Activated naive CD8-positive, alpha-beta T cell treated with anti-CD3 and anti-CD28 coated beads, Interleukin-2, amount 50 U/mL, for 16 hours (primary cell): ENCODE results near the gene METAP1.
"Not testable (repeated sequence)": the region's sequence is repeated elsewhere in the genome, so short reads cannot be mapped to it uniquely, and the experiment has no call there.

Experiments used
- DNase-seq: peaks from one replicate; pipeline ENCODE4 v3.0.0-alpha.2; 2020; ENCODE audit warnings: low read depth, low spot score

The METAP1 gene

GRCh38 chr4:98995183-98996055 is at the start of gene METAP1:
Gene METAP1, plus strand, starts transcription at chr4:98995721. Its CDS starts 33 bp downstream, at chr4:98995754.
- DNase-seq: peak; percentile 91

- no peak for DNase-seq
These were observed 49.2 kb upstream of the METAP1 start for GRCh38 chr4:98946359-98946758.

DNA sequence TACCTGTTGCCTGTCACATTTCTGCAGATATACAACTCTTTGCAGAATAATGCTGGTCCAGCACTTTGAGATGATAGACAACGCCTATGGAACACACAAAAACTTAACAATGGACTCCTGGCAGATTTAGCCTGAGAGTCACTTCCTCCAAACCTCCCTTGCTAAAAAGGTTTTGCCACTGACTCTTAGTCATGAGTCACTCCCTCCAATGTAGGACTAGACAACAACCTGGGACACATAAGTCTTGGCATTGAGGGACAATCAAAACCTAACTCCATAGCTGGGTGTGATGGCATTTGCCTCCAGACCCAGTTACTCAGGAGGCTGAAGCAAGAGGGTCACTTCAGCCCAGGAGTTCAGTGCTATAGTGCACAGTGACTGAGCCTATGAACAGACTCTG is 44.6 kb upstream of the METAP1 start:
- DNase-seq: no peak

- DNase-seq: no peak
These were observed 43.8 kb upstream of the METAP1 start for GRCh38 chr4:98951710-98952109.

GRCh38 chr4:98955229-98955628 is 40.3 kb upstream of the METAP1 start:
- DNase-seq: no peak

DNA sequence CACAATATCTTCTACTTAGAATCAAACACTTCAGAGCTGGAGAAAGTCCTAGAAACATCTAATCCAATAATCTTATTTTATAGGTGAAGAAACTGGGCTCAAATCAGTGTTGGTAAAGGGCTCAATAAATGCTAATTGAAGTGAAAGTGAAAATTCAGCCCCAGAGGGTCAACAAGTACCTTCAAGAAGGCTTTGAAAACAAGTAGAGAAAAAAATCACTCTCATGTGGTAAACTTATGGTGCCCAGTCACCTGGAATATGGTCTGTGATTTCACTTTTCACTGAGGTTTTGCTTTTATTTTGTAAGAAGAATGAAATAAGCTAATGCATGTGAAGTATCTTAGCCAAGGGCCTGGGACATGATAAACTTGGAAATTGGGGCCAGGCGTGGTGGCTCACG is 37.5 kb upstream of the METAP1 start:
- DNase-seq: no peak

GRCh38 chr4:98959411-98959810 is 36.1 kb upstream of the METAP1 start:
- DNase-seq: no peak

- no peak for DNase-seq
These were observed 33.8 kb upstream of the METAP1 start for GRCh38 chr4:98961770-98962169.

DNA sequence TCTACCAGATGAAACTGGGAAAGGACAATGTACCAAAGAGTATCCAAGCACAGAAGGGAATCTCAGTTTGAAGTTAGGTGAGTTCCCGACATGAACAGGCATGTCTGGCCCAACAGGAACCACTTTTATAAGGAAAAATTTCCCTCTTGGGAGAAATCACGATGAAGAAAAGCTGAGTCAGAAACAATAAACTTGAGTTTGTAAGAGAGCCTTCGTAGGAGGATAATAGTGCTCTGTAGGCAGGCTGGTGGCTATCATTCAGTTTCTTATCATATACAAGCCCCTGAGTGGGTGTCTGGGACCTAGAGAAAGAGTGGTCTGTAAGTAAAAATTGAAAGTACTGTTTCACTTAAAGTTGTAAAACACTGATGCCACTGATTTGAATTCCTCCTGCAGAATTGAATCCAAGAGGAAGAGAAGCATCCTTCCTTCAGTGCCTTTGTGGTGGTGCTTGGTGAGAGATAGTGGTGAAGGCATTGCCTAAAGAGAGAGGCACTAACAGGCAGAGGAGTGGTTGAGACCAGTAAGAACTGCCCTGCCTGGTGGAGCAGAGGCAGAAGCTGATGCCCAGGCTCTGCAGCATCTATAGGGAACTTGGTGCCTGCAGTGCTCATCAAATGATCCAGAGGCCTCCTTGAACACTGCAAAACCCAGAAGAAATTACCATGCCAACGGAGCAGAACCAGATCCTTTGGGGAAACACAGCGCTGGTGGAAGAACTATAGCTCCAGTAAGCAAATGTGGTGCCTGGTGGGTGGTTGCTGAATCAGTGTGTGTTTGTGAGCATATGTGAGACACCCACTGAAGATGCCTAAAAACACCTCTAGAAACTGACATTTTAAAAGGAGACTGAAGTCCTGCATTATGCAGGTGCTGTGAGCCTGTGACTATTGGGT is 31.7 kb upstream of the METAP1 start:
- DNase-seq: no peak

GRCh38 chr4:98966926-98967325 is 28.6 kb upstream of the METAP1 start:
- DNase-seq: no peak

DNA sequence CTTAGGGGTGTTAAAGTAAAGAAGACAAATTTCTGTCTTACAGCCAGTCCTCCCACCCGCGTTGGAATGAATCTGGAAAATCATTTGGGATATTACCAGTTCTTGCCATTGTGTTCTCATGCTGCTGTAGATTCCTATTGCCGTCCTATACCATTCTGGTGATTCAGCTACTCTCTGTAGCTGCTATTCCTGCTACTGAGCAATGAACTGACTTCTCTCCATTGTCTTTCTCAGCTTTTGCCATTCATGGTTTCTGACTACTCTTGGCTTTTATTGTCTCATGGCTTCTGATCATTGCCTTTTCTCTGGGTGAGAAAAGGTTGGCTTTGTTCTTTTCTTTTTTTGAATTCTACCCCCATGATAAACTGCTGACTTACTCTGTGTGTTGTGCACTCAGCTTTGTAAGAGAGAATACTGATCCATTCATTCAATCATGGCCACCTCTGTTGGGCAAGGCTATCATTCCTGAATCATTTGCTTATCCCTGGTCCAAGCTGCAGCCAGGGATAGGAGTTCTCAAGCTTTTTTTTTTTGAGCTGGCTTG is 27.7 kb upstream of the METAP1 start:
- DNase-seq: no peak

DNA sequence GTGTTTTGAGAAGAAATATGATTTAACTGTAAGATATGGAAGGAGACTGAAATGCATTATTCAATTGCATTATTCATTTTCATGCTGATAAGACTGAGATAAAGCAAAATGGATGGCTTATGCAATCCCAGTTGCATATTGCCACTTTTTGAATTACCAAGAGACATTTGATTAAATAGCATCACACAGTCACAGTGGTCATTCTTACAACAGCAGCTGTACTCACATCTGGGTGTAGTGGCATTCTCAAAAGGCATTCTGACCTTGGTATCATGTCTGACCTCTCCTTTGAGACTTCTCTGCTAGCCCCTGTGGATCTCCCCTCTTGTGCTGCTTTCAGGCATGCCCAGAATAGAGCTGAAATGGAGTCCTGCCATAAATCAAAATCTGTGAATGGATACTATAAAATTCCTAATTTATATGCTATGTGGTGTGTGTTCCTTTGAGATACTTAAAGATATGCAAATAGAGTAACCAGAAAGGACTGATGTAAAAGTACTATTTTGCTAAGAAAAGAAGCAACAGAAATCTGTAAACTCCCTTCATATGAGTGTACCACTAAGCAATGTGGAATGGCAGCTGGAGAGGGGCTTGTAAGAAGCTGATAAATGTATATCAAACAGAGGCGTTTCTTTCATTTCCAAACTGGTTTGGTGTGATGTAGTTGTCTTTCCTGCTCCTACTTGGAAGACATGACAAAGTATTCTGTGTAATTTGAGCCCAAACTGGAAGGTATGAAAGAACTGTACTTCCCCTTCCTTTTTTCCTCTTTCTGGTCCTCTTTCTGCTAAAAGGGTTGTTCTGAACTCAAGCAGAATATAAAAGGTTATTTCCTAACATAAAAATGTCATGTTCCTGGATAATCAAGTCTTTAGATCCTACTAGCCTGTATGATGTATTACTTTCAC is 25.4 kb upstream of the METAP1 start:
- DNase-seq: no peak

GRCh38 chr4:98976716-98977115 is 18.8 kb upstream of the METAP1 start:
- no peak for DNase-seq

- DNase-seq: no peak
These were observed 18.0 kb upstream of the METAP1 start for GRCh38 chr4:98977557-98977956.

GRCh38 chr4:98987720-98988119 is 7.8 kb upstream of the METAP1 start:
- DNase-seq: no peak

GRCh38 chr4:98992835-98993234 is 2.7 kb upstream of the METAP1 start:
- not testable (repeated sequence) for DNase-seq

DNA sequence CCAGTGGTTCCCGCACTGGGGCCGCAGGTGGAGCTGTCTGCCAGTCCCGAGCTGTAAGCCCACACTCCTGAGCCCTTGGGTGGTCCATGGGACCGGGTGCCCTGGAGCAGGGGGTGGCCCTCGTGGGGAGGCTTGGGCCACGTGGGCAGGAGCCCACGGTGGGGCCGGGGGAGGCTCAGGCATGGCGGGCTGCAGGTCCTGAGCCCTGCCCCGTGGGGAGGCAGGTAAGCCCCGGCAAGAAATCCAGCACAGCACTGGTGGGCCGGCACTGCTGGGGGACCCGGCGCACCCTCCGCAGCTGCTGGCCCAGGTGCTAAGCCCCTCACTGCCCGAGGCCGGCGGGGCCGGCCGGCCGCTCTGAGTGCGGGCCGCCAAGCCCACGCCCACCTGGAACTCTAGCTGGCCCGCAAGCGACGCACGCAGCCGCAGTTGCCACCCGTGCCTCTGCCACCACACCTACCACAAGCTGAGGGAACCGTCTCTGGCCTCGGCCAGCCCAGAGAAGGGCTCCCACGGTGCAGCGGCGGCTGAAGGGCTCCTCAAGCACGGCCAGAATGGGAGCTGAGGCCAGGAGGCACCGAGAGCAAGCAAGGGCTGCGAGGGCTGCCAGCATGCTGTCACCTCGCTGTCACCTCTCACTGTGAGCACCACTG is 2.0 kb upstream of the METAP1 start:
- DNase-seq: no peak

- no peak for DNase-seq
These were observed 893 bp upstream of the METAP1 start for GRCh38 chr4:98994474-98995182.

DNA sequence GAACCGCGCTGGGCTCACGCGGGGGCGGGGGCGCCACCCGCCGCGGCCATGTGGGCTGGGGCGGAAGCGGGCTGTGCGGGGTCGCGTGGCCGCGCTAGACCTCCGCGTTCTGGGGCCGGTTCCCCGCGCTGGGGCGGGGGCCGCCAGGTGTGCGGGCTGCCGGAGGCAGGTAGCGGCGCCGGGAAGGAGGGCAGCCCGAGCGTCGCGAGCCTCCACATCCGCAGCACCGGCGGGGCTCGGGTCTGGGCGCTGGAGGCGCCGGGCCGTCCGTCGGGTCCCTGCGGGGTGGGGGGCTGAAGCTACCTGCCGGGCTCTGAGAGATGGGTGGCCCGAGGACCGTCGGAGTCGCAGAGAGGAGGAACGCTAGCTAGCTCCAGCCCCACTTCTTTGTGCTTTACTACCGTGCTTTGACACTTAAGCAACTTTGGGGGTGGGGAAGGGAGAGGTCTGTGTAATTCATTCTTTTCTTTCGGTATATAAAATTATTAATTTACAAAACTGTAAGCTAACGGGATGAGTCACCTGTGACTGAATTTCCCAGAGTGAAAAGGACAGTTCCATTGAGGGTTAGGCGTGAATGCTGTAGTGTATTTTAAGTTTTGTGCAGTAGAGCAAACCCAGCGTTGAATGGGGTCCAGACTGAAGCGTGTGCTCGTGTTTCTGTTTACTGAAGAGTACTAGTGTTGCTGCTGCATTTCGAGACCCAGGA is 689 bp downstream of the METAP1 start:
- no peak for DNase-seq

GRCh38 chr4:98996765-98997068 is 1.2 kb downstream of the METAP1 start:
- no peak for DNase-seq
